Measurements from ENCODE around the gene IQCH. TPM values are rescaled to one million over a fixed set of nuclear protein-coding genes. Genes with fewer than 3 reads are reported as not detected.

Gene IQCH
- total RNA-seq, 1 experiment from 2014 or later, result 2.1 TPM

DNA sequence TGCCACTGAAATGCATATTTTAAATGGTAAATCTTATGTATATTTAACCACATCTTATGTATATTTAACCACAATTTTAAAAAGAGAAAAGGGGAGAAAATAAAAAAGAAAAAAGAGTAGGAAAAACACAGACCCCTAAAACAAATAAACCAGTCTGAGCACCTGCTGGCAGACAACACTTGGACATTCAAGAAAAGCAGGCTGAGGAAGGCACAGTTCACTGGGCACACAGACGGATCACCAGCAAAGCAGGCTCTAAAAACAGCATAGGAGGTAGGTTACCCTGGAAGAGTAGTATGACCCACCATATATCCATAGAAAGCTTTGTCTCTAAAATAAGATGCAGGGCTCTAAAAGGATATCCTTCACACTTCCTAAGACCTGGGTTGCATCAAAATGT lies 27.2 kb upstream of the IQCH start:
- Histone ChIP-seq H3K9me3 (ENCODE audit: low read length) (no peaks in the 10 kb centered on the region), H3K4me3 (ENCODE audit: low read length) (no peak overlapping the region), H3K79me2 (ENCODE audit: low read length) (no peaks in the 10 kb centered on the region), H3K9me2 (replicated peaks; ENCODE audit: low read length) (no peaks in the 10 kb centered on the region), H3K27me3 (ENCODE audit: low read length) (no peaks in the 10 kb centered on the region), H3F3A (ENCODE audit: low read length, unreplicated experiment) (peaks cover 2% of the 10 kb centered on the region), H3K27ac (ENCODE audit: low read length) (no peak overlapping the region), H3K36me3 (ENCODE audit: low read depth, low read length) (peaks cover 9% of the 10 kb centered on the region), H2AFZ (ENCODE audit: low read length) (no peak overlapping the region), H3K4me1 (ENCODE audit: insufficient read depth, low read length) (peaks cover 13% of the 10 kb centered on the region), H3K9ac (ENCODE audit: low read length) (no peak overlapping the region), H3K4me2 (ENCODE audit: low read length) (no peak overlapping the region), H4K20me1 (ENCODE audit: low read length) (no peaks in the 10 kb centered on the region)
- TF ChIP-seq EZH2phosphoT487 (IDR thresholded peaks at IDR 0.05; ENCODE audit: borderline replicate concordance, low read length), result no peak
- TF ChIP-seq, protein P1, sequence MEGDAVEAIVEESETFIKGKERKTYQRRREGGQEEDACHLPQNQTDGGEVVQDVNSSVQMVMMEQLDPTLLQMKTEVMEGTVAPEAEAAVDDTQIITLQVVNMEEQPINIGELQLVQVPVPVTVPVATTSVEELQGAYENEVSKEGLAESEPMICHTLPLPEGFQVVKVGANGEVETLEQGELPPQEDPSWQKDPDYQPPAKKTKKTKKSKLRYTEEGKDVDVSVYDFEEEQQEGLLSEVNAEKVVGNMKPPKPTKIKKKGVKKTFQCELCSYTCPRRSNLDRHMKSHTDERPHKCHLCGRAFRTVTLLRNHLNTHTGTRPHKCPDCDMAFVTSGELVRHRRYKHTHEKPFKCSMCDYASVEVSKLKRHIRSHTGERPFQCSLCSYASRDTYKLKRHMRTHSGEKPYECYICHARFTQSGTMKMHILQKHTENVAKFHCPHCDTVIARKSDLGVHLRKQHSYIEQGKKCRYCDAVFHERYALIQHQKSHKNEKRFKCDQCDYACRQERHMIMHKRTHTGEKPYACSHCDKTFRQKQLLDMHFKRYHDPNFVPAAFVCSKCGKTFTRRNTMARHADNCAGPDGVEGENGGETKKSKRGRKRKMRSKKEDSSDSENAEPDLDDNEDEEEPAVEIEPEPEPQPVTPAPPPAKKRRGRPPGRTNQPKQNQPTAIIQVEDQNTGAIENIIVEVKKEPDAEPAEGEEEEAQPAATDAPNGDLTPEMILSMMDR (conservative IDR thresholded peaks at IDR 0.05; ENCODE audit: low read depth, low read length), result no peak
- no peak for TF ChIP-seq EZH2 (IDR thresholded peaks at IDR 0.05; ENCODE audit: low read length, unreplicated experiment)
- no TSS peak for BruUV-seq (replicated peaks)
- intact Hi-C loops (cut with micrococcal nuclease), result no loop called here
- CTCF ChIA-PET, result no interaction called here
- POLR2A ChIA-PET (ENCODE audit: unreplicated experiment), result interaction anchor here (0.7 kb wide), 1 partner anchor 99 kb away, joined by 3 read pairs; no protein-coding TSS in a partner anchor
- ATAC-seq (no peak), DNase-seq (no peak)

DNA sequence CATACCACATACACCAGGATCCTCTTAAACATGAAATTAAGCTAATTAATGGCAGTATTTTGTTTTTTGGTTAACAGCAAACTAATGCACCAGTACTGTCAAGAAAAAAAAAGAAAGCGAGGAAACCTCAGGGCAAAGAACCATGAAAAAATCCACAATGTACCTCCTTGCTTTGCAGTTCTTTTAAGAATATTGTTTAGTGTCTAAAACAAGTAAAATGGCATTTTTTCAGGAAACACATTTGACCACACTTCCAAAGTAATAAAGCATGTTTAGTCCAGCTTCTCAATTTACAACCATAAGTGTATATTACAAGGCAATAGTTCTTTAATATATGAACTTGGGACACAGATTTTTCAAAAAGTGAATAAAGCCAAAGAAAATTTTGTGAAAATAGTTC lies 26.7 kb upstream of the IQCH start:
- ChIA-PET CTCF (no interaction called here), POLR2A (ENCODE audit: unreplicated experiment) (interaction anchor here (0.7 kb wide), 1 partner anchor 100 kb away, joined by 3 read pairs; no protein-coding TSS in a partner anchor)
- no peak for ATAC-seq
- Histone ChIP-seq H2AFZ (ENCODE audit: low read length) (no peak overlapping the region), H3K9me2 (replicated peaks; ENCODE audit: low read length) (no peaks in the 10 kb centered on the region), H3K27me3 (ENCODE audit: low read length) (no peaks in the 10 kb centered on the region), H3K27ac (ENCODE audit: low read length) (no peak overlapping the region), H3K79me2 (ENCODE audit: low read length) (no peaks in the 10 kb centered on the region), H3K36me3 (ENCODE audit: low read depth, low read length) (peaks cover 12% of the 10 kb centered on the region), H3K9me3 (ENCODE audit: low read length) (no peaks in the 10 kb centered on the region), H3K4me1 (ENCODE audit: insufficient read depth, low read length) (peaks cover 13% of the 10 kb centered on the region), H3K4me2 (ENCODE audit: low read length) (no peak overlapping the region), H3F3A (ENCODE audit: low read length, unreplicated experiment) (peaks cover 2% of the 10 kb centered on the region), H3K9ac (ENCODE audit: low read length) (no peak overlapping the region), H3K4me3 (ENCODE audit: low read length) (no peak overlapping the region), H4K20me1 (ENCODE audit: low read length) (no peaks in the 10 kb centered on the region)
- TF ChIP-seq EZH2 (IDR thresholded peaks at IDR 0.05; ENCODE audit: low read length, unreplicated experiment) (no peak), EZH2phosphoT487 (IDR thresholded peaks at IDR 0.05; ENCODE audit: borderline replicate concordance, low read length) (no peak)
- TF ChIP-seq, protein P1 (conservative IDR thresholded peaks at IDR 0.05; ENCODE audit: low read depth, low read length), result no peak
- BruUV-seq (replicated peaks), result no TSS peak
- DNase-seq, result no peak
- intact Hi-C loops (cut with micrococcal nuclease), result no loop called here

DNA sequence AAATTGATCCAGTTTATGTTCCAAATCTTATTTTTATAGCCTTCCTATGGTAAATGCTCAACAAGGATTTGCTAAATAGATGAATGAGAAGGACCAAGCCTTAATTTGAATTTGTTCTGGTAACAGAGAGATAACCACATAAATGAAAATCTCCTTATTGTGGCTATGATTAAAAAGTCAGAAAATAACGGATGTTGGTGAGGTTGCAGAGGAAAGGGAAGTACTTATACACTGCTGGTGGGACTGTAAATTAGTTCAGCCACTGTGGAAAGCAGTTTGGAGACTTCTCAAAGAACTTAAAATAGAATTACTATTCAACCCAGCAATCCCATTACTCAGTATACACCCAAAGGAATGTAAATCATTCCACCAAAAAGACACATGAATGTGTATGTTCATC lies 26.3 kb upstream of the IQCH start:
- Histone ChIP-seq H3K36me3 (ENCODE audit: low read depth, low read length) (peaks cover 16% of the 10 kb centered on the region), H3K27me3 (ENCODE audit: low read length) (no peaks in the 10 kb centered on the region), H3K9me3 (ENCODE audit: low read length) (no peaks in the 10 kb centered on the region), H2AFZ (ENCODE audit: low read length) (no peak overlapping the region), H3F3A (ENCODE audit: low read length, unreplicated experiment) (peaks cover 2% of the 10 kb centered on the region), H4K20me1 (ENCODE audit: low read length) (no peaks in the 10 kb centered on the region), H3K9me2 (replicated peaks; ENCODE audit: low read length) (no peaks in the 10 kb centered on the region), H3K4me3 (ENCODE audit: low read length) (no peak overlapping the region), H3K79me2 (ENCODE audit: low read length) (no peaks in the 10 kb centered on the region), H3K27ac (ENCODE audit: low read length) (no peak overlapping the region), H3K9ac (ENCODE audit: low read length) (no peak overlapping the region), H3K4me1 (ENCODE audit: insufficient read depth, low read length) (peaks cover 13% of the 10 kb centered on the region), H3K4me2 (ENCODE audit: low read length) (no peak overlapping the region)
- intact Hi-C loops (cut with micrococcal nuclease), result no loop called here
- TF ChIP-seq EZH2phosphoT487 (IDR thresholded peaks at IDR 0.05; ENCODE audit: borderline replicate concordance, low read length), result no peak
- TF ChIP-seq EZH2 (IDR thresholded peaks at IDR 0.05; ENCODE audit: low read length, unreplicated experiment), result no peak
- TF ChIP-seq, protein P1 (conservative IDR thresholded peaks at IDR 0.05; ENCODE audit: low read depth, low read length), result no peak
- ChIA-PET POLR2A (ENCODE audit: unreplicated experiment) (interaction anchor here (0.7 kb wide), 1 partner anchor 100 kb away, joined by 3 read pairs; no protein-coding TSS in a partner anchor), CTCF (no interaction called here)
- no peak for ATAC-seq
- DNase-seq, result no peak
- BruUV-seq (replicated peaks), result no TSS peak

Data from PC-3 (cell line).